Measurements from ENCODE around the gene NRXN3. TPM values are rescaled to one million over a fixed set of nuclear protein-coding genes. Genes with fewer than 3 reads are reported as not detected.

The NRXN3 gene
- total RNA-seq, 1 donor from 2014 or later, result 5.9 TPM

DNA sequence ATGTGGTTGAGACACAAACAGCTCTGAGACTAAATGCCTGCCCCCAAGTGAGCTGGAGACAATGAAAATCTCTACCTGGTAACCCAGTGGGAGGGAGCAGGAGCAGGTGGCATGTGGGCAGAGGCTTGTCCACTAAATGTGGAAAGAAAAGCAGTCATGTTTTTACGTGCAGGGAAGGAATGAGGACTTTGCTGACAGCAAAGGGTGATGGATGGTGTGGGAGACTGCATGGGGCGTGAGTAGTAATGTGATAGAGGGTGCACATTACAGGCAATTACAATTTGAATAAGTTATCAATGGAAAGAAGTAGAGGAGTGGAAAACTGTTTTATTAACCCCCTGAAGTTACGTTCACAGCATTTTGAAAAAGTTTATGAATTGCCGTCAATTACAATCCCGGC is 176.6 kb downstream of the NRXN3 start:
- Histone ChIP-seq H4K20me1 (ENCODE audit: low read depth) (no peaks in the 10 kb centered on the region), H3K9ac (no peak overlapping the region), H3K9me3 (ENCODE audit: low read depth) (no peaks in the 10 kb centered on the region), H3K27me3 (no peaks in the 10 kb centered on the region), H3F3A (ENCODE audit: low read depth) (no peaks in the 10 kb centered on the region), H2AFZ (replicated peaks) (no peak overlapping the region), H3K27ac (no peak overlapping the region), H3K36me3 (no peaks in the 10 kb centered on the region), H3K4me2 (no peak overlapping the region), H3K4me1 (peaks cover 26% of the 10 kb centered on the region), H3K4me3 (no peak overlapping the region), H3K79me2 (ENCODE audit: low read depth) (no peaks in the 10 kb centered on the region)
- H3K4me3 Mint-ChIP-seq, result no peak overlapping the region
- peaks cover 3% of the 10 kb centered on the region for H3K4me1 Mint-ChIP-seq
- no peaks in the 10 kb centered on the region for H3K9me3 Mint-ChIP-seq
- TF ChIP-seq EZH2 (IDR thresholded peaks at IDR 0.05) (no peak), EZH2phosphoT487 (IDR thresholded peaks at IDR 0.05) (no peak)
- TF ChIP-seq, protein P1, sequence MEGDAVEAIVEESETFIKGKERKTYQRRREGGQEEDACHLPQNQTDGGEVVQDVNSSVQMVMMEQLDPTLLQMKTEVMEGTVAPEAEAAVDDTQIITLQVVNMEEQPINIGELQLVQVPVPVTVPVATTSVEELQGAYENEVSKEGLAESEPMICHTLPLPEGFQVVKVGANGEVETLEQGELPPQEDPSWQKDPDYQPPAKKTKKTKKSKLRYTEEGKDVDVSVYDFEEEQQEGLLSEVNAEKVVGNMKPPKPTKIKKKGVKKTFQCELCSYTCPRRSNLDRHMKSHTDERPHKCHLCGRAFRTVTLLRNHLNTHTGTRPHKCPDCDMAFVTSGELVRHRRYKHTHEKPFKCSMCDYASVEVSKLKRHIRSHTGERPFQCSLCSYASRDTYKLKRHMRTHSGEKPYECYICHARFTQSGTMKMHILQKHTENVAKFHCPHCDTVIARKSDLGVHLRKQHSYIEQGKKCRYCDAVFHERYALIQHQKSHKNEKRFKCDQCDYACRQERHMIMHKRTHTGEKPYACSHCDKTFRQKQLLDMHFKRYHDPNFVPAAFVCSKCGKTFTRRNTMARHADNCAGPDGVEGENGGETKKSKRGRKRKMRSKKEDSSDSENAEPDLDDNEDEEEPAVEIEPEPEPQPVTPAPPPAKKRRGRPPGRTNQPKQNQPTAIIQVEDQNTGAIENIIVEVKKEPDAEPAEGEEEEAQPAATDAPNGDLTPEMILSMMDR (IDR thresholded peaks at IDR 0.05), result no peak
- H3K27ac Mint-ChIP-seq, result no peak overlapping the region
- no peak for DNase-seq (ENCODE audit: low spot score)
- peaks cover 3% of the 10 kb centered on the region for H3K27me3 Mint-ChIP-seq (ENCODE audit: insufficient read depth, low read depth)
- no peaks in the 10 kb centered on the region for H3K36me3 Mint-ChIP-seq

DNA sequence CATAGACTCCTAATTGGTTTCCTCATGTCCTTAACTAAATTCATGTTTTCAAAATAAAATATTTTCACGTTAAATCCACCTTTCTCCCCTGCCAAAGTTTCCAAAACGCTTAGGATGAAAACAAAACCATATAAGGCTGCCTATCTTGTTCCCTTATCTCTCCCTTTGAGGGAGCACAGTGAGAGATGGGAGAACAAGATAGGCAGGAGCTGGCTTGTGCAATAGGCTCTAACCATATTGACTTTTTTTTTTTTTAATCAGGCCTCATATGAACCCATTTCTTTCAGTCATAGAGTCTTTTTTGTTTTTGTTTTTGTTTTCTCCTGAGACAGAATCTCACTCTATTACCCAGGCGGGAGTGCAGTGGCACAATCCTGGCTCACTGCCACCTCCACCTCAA is 184.9 kb downstream of the NRXN3 start:
- Mint-ChIP-seq H3K27ac (no peak overlapping the region), H3K27me3 (ENCODE audit: insufficient read depth, low read depth) (peaks cover 3% of the 10 kb centered on the region), H3K4me3 (no peak overlapping the region), H3K4me1 (peaks cover 19% of the 10 kb centered on the region), H3K9me3 (peaks cover 2% of the 10 kb centered on the region), H3K36me3 (no peaks in the 10 kb centered on the region)
- H3K9me3 ChIP-seq (ENCODE audit: low read depth), result no peaks in the 10 kb centered on the region
- H3K27ac ChIP-seq, result no peak overlapping the region
- no peak overlapping the region for H3K9ac ChIP-seq
- H3K27me3 ChIP-seq, result no peaks in the 10 kb centered on the region
- DNase-seq (ENCODE audit: low spot score), result no peak
- H2AFZ ChIP-seq (replicated peaks), result no peak overlapping the region
- no peaks in the 10 kb centered on the region for H3K79me2 ChIP-seq (ENCODE audit: low read depth)
- peaks cover 7% of the 10 kb centered on the region for H3K4me1 ChIP-seq
- no peaks in the 10 kb centered on the region for H4K20me1 ChIP-seq (ENCODE audit: low read depth)
- no peaks in the 10 kb centered on the region for H3F3A ChIP-seq (ENCODE audit: low read depth)
- H3K36me3 ChIP-seq, result no peaks in the 10 kb centered on the region
- H3K4me3 ChIP-seq, result no peak overlapping the region
- H3K4me2 ChIP-seq, result no peak overlapping the region
- TF ChIP-seq EZH2 (IDR thresholded peaks at IDR 0.05) (no peak), EZH2phosphoT487 (IDR thresholded peaks at IDR 0.05) (no peak)
- TF ChIP-seq, protein P1 (IDR thresholded peaks at IDR 0.05), result no peak

DNA sequence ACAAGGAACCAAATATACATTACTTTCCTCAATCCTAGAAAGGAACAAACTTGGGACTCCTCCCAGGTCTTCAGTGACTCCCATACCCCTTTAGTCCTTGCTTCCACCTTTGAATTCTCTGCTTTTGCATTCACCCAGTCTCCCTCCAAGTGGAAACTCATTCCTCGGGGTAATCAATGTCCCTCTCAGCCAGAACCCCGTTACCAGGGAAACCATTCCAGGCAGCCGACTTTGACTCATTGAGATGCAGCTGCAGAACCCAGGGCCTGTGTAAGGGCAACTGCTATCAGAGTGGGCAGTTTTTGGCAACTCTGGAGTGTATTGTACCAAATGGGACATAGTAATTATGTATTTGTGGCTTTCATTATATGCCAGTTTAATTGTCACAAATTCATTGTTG is 186.2 kb downstream of the NRXN3 start:
- DNase-seq (ENCODE audit: low spot score), result peak; percentile 71
- Histone ChIP-seq H2AFZ (replicated peaks) (no peak overlapping the region), H3K79me2 (ENCODE audit: low read depth) (no peaks in the 10 kb centered on the region), H3K4me1 (peaks cover 7% of the 10 kb centered on the region), H3K27me3 (no peaks in the 10 kb centered on the region), H3F3A (ENCODE audit: low read depth) (no peaks in the 10 kb centered on the region), H4K20me1 (ENCODE audit: low read depth) (no peaks in the 10 kb centered on the region), H3K9me3 (ENCODE audit: low read depth) (no peaks in the 10 kb centered on the region), H3K9ac (no peak overlapping the region), H3K4me2 (no peak overlapping the region), H3K27ac (no peak overlapping the region), H3K36me3 (no peaks in the 10 kb centered on the region), H3K4me3 (no peak overlapping the region)
- TF ChIP-seq, protein P1 (IDR thresholded peaks at IDR 0.05), result no peak
- TF ChIP-seq EZH2 (IDR thresholded peaks at IDR 0.05) (no peak), EZH2phosphoT487 (IDR thresholded peaks at IDR 0.05) (no peak)
- Mint-ChIP-seq H3K4me3 (no peak overlapping the region), H3K27ac (peak overlapping the region; percentile 27), H3K36me3 (no peaks in the 10 kb centered on the region), H3K9me3 (peaks cover 2% of the 10 kb centered on the region), H3K4me1 (peaks cover 19% of the 10 kb centered on the region), H3K27me3 (ENCODE audit: insufficient read depth, low read depth) (peaks cover 3% of the 10 kb centered on the region)
